Tongue (tissue), 2 donors: ENCODE data around the gene NXPH3. TPM values are rescaled to one million over a fixed set of nuclear protein-coding genes. Genes with fewer than 3 reads are reported as not detected.

Experiments used
- DNase-seq: peaks from one replicate; pipeline ENCODE4 v3.0.0-alpha.2; 2015
- total RNA-seq: library from RNA; depleted of rRNA; stranded (reverse); fragments of >200 nt; gene quantifications from one replicate; pipeline ENCODE4 v1.2.3, GENCODE V29; 2014

Gene NXPH3
- total RNA-seq, 1 donor from 2014 or later: 1.8 TPM

GRCh38 chr17:49592263-49592662 lies 16.6 kb downstream of the NXPH3 start:
- no peak for DNase-seq

GRCh38 chr17:49595328-49595727 lies 19.7 kb downstream of the NXPH3 start:
- DNase-seq: no peak

- DNase-seq: no peak
These were observed 20.3 kb downstream of the NXPH3 start for GRCh38 chr17:49595980-49596379.

GRCh38 chr17:49596613-49597244 lies 21.1 kb downstream of the NXPH3 start:
- no peak for DNase-seq

- no peak for DNase-seq
These were observed 21.8 kb downstream of the NXPH3 start for GRCh38 chr17:49597436-49597835.

GRCh38 chr17:49597928-49598655 lies 22.4 kb downstream of the NXPH3 start:
- no peak for DNase-seq

- no peak for DNase-seq
These were observed 23.2 kb downstream of the NXPH3 start for GRCh38 chr17:49598918-49599317.

- DNase-seq: no peak
These were observed 25.3 kb downstream of the NXPH3 start for GRCh38 chr17:49600949-49601348.

- no peak for DNase-seq
These were observed 27.1 kb downstream of the NXPH3 start for GRCh38 chr17:49602783-49603182.

- DNase-seq: no peak
These were observed 27.6 kb downstream of the NXPH3 start for GRCh38 chr17:49603238-49603637.

GRCh38 chr17:49603720-49604119 lies 28.0 kb downstream of the NXPH3 start:
- DNase-seq: no peak

- DNase-seq: no peak
These were observed 28.7 kb downstream of the NXPH3 start for GRCh38 chr17:49604314-49604869.

- no peak for DNase-seq
These were observed 35.4 kb downstream of the NXPH3 start for GRCh38 chr17:49610883-49611584.

GRCh38 chr17:49612726-49613125 lies 37.1 kb downstream of the NXPH3 start:
- DNase-seq: no peak

- no peak for DNase-seq
These were observed 37.6 kb downstream of the NXPH3 start for GRCh38 chr17:49613182-49613800.

- DNase-seq: no peak
These were observed 40.4 kb downstream of the NXPH3 start for GRCh38 chr17:49616086-49616485.

- DNase-seq: peak; percentile 60
These were observed 41.0 kb downstream of the NXPH3 start for GRCh38 chr17:49616601-49617131.

GRCh38 chr17:49618028-49618611 lies 42.4 kb downstream of the NXPH3 start:
- no peak for DNase-seq

GRCh38 chr17:49621420-49621819 lies 45.7 kb downstream of the NXPH3 start:
- no peak for DNase-seq

- no peak for DNase-seq
These were observed 46.4 kb downstream of the NXPH3 start for GRCh38 chr17:49621946-49622529.

GRCh38 chr17:49624896-49625295 lies 49.2 kb downstream of the NXPH3 start:
- no peak for DNase-seq

GRCh38 chr17:49629447-49629846 lies 53.8 kb downstream of the NXPH3 start:
- DNase-seq: no peak
